T47D (cell line): ENCODE data around the gene EFCAB14.
"Not testable (repeated sequence)": the region's sequence is repeated elsewhere in the genome, so short reads cannot be mapped to it uniquely, and the experiment has no call there.

ENCODE experiments used
- DNase-seq, 2 experiments: peaks; one replicate each; pipeline versions ENCODE4 v3.0.0 to v3.0.0-alpha.2; 2011 to 2012; ENCODE audit warnings: low read depth in 1 of 2, low spot score in 1 of 2
- JUND ChIP-seq: IDR thresholded peaks from 2 replicates; pipeline ENCODE4 v1.6.1; 2012; ENCODE audit warnings: low read depth
- in situ Hi-C: cut with HindIII; loops from 2 replicates; pipeline ENCODE4 v1.10.0; 2016; ENCODE audit warnings: low sequenced_read_pairs, low pct_unique_long_range_greater_than_20kb

EFCAB14 gene

DNA sequence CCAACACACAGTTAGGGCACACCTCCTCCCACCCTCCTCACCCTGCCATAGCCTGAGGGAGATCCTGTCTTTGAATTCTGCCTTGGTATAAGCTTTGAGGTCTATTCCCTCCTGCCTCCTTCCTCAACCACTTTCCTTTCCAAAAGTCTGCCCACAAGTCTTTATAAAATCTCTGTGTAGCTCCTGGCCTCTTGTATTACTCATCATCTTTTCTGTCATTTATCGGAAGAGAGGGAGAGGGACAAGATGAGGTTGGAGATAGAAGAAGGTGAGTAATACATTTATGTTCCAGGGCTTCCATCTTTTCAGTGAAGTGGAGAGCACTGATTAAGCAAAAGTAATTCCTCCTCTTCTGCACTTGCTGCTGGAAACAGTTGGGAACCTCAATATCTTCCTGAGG lies 30.5 kb upstream of the EFCAB14 start:
- no peak for TF ChIP-seq JUND
- in situ Hi-C loops = no loop called here
- no peak for DNase-seq

DNA sequence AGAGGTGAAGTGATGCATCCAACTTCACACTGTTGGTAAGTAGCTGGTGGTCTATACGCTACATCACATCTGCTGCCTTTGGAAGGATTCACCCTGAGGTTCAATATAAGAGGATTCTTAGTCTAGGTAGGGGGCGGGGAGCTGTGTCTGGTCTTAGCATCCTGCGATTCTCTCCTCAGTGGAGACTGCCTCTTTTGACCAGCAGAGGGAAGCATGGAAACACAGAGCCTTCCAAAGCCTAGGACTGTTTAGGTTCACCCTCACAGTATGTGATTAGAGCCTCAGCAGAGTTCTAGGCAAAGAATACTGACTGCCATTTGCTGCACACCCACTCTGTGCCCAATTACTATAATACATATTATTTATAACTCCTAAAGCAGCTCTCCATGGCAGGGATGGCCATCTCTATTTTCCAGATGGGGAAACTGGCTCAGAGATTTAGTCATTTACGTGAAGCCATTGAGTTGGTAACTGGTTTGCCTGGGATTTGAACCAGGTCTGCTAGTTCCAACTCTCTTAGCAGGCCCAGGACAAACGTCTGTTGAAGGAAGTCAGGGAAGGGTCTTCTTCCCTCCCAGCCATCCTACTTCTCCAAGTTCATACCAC lies 28.9 kb upstream of the EFCAB14 start:
- DNase-seq = peak; percentile 44 to 87
- in situ Hi-C loops = no loop called here
- no peak for TF ChIP-seq JUND

DNA sequence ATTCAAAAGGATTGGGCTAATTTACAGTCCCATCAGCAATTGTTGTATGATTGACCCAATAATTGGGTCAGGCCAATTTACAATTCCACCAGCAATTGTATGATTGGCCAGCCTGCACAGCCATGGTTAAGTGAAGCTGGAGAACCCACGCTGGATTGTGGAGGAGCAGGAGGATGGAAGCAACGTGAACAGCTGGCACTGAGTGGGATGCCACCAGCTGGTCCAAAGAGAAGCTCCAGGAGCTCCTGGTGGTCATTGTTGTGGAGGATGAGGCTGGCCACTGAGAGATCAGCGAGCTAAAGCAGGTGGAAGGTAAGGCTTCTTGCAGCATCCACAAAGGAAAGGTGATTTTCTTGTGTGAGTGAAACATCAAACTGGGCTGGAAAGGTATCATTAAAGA lies 23.2 kb upstream of the EFCAB14 start:
- no peak for DNase-seq
- in situ Hi-C loops = no loop called here
- no peak for TF ChIP-seq JUND

DNA sequence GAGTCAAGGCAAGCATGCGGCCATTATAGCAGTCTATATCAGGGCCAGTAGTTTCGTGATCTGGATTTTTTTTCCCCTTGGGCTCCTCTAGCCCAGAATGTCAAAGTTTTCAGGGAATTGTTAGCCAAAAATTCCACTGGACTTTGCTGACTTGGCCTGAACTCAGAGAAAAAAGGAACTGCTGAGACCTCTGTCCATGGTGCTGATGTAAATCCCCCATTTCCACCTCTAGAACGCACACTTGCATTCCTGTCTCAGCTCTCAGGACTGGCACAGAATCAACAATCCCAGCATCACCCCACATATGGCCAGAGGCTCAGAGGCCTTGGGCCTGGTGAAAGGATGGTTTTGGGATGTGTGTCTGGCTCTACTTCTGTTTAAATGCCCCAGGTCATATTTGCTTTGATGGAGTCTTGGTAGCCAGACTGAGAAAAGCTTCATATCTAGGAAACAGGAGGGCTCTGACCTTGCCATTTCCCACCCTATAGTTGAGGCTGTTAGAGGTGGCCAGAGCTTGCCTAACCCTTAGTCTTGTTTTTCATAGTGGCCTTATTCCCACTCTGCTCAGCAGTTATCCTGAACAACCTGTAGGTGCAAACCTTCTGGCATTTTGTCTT lies 16.9 kb upstream of the EFCAB14 start:
- no peak for TF ChIP-seq JUND
- DNase-seq = peak; percentile 21 to 84
- in situ Hi-C loops = no loop called here

DNA sequence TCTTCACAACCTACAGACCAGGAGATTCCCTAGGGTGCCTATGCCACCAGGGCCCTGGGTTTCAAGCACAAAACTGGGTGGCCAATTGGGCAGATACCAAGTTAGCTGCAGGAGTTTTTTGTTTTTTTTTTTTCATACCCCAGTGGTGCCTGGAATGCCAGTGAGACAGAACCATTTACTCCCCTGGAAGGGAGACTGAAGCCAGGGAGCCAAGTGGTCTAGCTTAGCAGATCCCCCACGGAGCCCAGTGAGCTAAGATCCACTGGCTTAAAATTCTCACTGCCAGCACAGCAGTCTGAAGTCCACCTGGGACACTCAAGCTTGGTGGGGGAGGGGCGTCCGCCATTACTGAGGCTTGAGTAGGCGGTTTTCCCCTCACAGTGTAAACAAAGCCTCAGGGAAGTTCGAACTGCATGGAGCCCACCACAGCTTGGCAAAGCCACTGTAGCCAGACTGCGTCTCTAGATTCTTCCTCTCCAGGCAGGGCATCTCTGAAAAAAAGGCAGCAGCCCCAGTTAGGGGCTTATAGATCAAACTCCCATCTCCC lies 9.5 kb upstream of the EFCAB14 start:
- in situ Hi-C loops, DNase-seq: not testable (repeated sequence)

DNA sequence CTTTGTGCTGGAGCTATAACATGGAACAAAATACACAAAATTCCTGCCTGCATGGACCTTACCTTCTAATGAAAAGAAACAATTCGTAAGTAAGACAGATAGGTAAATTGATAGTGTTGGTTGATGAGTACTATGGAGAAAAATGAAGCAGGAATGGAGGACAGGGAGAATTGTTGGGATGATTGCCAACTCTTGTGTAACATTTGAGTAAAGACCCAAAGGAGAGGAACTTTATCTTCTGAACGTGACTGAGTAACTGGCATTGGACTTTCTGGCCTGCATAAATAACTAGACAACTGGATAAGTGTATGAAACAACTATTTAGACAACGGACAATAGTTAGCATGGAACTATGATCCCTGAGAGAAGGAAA lies 6.8 kb upstream of the EFCAB14 start:
- in situ Hi-C loops = no loop called here
- no peak for TF ChIP-seq JUND
- no peak for DNase-seq

DNA sequence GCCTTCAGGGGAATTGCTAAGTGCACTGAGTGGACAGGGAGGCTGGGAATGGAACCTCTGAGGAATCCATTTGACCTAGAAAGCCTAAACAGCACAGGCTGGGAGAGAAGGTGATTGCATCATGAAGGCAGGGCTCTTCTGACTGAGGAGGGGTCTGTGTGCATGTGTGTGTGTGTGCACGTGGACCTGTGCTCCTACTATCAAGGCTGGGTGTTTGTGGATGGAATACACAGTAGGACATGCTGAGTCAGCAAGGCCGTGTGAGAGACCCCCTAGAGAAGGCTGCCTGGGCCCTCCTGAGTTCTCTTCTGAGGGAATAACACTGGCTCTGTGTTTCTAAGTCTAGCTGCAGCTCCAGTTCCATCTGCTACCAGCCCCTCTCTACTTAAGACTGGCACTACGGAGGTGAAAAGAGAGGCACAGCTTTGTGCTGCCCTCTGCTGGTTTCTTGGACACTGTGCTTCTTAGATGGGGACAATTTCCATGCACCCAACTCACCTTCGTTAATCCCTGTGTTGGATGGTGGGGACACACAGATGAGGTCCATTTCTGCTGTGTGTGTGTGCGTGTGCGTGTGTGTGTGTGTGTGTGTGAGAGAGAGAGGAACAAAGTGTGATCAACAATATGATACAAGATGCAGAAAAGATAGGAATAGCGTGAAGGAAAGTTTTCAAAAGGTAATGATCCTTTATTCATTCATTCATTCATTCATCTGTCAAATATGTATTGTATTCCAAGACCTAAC lies 6.2 kb upstream of the EFCAB14 start:
- no peak for TF ChIP-seq JUND
- peak in 1 of 2 experiments; percentile 84 for DNase-seq
- in situ Hi-C loops = no loop called here

DNA sequence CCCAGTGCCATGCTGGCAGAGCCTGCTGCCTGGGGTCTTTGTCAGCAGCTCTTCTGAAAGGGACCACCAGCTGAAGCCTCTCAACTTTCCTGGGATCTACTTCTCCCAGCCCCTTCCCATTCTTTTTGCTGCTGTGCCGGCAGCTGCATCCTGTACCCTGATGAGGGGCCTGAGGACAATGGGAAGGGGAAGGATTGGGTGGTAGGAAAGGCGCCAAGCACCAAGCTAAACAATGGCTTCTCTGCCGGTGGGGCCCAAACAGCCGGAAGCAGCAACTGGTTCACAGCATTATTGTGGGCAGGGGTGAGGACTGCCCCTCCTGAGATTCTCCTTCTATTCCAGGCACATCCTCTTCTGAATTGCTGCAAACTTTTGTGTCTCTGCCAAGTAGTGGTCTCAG lies 5.0 kb upstream of the EFCAB14 start:
- in situ Hi-C loops = no loop called here
- TF ChIP-seq JUND = no peak
- DNase-seq = no peak

DNA sequence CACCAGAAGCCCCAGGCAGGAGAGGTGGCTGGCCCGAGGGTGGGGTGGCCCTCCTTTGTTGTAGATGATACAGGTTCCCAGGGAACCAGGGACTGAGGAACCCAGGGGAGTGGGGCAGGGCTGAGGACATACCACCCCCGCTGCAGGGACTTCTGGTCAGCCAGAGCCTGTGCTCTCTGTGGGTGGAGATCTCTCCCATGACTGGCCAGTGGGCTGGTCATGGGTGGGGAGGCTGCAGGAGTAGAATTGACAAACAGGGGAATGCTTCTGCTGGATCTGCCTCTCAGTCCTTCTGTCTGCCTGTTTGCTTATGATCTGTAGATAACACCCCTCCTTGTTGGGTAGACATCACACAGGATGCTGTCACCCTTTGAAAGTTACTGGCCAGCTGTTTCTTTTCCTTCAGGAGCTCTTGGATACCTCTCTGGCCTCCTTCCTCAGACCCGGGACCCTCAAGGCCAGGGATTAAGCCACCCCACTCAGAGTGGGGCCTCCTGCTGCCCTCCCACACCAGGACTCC lies 2.8 kb upstream of the EFCAB14 start:
- in situ Hi-C loops = no loop called here
- DNase-seq = no peak
- no peak for TF ChIP-seq JUND

DNA sequence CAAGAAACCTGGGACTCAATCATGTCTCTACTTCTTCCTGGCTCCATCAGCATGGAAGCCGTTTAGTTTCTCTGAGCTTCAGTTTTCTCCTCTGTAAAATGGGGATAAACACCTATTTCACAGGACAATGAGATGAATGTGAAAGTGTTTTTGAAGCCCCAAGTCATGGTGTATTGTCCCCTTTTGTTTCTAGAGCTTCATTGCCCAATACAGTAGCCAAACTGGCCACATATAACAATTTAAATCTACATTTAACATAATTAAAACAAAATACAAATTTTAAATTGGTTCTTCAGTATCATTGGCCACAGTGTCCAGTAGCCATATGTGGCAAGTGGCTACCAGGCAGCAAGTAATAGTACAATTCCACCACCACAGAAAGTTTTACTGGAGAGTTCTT lies 2.3 kb upstream of the EFCAB14 start:
- no peak for TF ChIP-seq JUND
- DNase-seq = no peak
- in situ Hi-C loops = no loop called here

DNA sequence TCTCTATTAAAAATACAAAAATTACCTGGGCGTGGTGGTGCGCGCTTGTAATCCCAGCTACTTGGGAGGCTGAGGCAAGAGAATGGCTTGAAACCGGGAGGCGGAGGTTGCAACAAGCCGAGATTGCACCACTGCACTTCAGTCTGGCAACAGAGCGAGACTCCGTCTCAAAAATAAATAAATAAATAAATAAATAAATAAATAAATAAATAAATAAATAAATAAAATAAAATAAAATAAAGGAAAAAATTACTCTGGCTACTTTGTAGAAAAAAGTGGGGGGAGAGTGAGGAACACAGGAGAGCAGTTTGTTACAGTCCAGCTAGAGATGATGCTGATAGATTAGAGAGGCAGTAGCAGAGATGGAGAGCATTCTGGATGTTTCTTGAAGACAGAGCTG lies 1.4 kb upstream of the EFCAB14 start:
- in situ Hi-C loops, DNase-seq: not testable (repeated sequence)

DNA sequence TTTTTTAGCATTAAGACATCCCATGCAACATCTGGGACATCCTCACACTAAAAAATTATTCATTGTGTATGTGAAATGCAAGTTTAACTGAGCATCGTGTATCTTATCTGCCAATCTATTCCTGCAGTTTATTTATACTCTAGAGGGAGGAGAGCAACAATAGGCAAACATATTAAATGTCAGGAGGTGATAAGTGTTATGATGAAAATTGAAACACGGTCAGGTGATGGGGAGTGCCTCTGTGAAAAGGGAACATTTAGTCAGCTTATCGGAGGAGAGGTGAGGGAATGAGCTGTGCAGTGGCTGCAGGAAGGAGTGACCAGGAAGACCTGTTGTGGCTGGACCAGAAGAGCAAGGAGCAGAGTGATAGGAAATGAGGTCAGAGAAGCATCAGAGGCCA lies 775 bp upstream of the EFCAB14 start:
- DNase-seq = peak in 1 of 2 experiments; percentile 16
- in situ Hi-C loops = no loop called here
- TF ChIP-seq JUND = no peak

DNA sequence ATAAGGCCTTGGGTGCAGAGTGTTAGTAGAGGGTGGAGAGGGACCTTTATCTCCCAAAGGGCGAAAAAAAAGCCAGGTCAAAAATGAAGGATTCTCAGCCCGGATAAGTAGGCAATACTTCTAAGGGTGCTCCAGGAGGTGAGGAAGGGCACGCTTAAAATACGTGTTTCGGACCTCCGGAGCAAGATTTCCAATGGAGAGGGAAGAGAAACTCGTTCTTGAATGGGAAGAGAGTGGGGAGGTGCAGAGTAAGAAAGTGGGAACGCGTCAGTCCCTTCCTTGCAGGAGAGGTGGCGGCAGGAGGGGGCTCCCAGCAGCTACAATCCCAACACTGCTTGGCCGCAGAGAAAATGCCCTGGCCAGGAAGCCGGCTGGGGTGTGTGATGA lies 581 bp downstream of the EFCAB14 start:
- in situ Hi-C loops = no loop called here
- no peak for TF ChIP-seq JUND
- no peak for DNase-seq

DNA sequence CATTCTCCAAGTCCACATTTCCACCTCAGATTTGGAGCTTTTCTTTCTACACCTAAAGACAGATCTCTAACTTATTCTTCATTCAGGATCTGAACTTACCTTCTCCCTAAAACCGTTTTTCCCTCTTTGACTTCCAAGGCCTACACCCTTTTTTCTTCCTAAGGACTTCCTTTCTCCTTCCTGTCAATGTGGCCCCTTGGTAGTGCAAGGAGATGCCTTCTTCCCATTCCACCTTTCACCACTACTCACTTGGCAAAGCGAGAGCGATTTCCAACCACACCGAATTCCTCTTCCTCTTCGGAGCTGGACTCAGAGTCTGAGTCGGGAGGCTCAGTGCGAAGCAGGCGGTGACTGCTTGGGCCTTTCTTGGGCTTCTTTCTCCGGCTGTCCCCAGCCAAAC lies 1.3 kb downstream of the EFCAB14 start:
- DNase-seq = no peak
- in situ Hi-C loops = no loop called here

More for the DNA sequence above, 1.3 kb downstream of the EFCAB14 start:
- no peak for TF ChIP-seq JUND
